Adrenal gland (tissue), 12 donors: ENCODE data around the gene KIF15. TPM values are rescaled to one million over a fixed set of nuclear protein-coding genes. Genes with fewer than 3 reads are reported as not detected.

ENCODE experiments used
- DNase-seq, 7 donors: peaks; one replicate each; pipeline ENCODE4 v3.0.0-alpha.2; 2019 to 2020
- H3K27ac ChIP-seq, 5 donors: fragments of 200-600 bp; sonication (generic) in 4 of 5; 1 replicate in 3 of 5; 2 replicates in 2 of 5; pipeline versions ENCODE4 v1.5.1 to v1.8.0; 2016 to 2020; ENCODE audit warnings: mild to moderate bottlenecking in 1 of 5
- H3K27me3 ChIP-seq: fragments of 200-600 bp; 2 replicates; pipeline ENCODE4 v1.8.0; 2021
- H3K36me3 ChIP-seq, 2 donors: fragments of 200-600 bp; replicated peaks in 1 of 2; 1 replicate in 1 of 2; 2 replicates in 1 of 2; pipeline versions ENCODE4 v1.5.1 to v1.8.0; 2018 to 2022
- H3K4me1 ChIP-seq, 2 donors: fragments of 200-600 bp; replicated peaks in 1 of 2; 1 replicate in 1 of 2; 2 replicates in 1 of 2; pipeline versions ENCODE4 v1.5.1 to v1.8.0; 2018 to 2021
- H3K4me3 ChIP-seq, 4 donors: fragments of 200-600 bp; sonication (generic) in 3 of 4; one replicate each; pipeline ENCODE4 v1.5.1; 2016 to 2018
- H3K9me3 ChIP-seq, 3 donors: fragments of 200-600 bp; sonication (generic) in 1 of 3; replicated peaks in 1 of 3; 1 replicate in 2 of 3; 2 replicates in 1 of 3; pipeline versions ENCODE4 v1.5.1 to v1.8.0; 2016 to 2021
- POLR2A ChIP-seq, 2 donors: fragments of 450-650 bp; IDR thresholded peaks; one replicate each; pipeline ENCODE4 v1.6.1; 2017; ENCODE audit warnings: antibody characterized with exemption in 2 of 2, mild to moderate bottlenecking in 2 of 2, moderate library complexity in 1 of 2
- WGBS, 4 donors: extraction: QIAGEN DNeasy Blood & Tissue Kit in 2 of 4; methylation state at CpG; one replicate each; pipeline versions ENCODE4 v1.1.5 to v1.1.7; 2013 to 2017; 5-methylcytosine and 5-hydroxymethylcytosine counted together
- intact Hi-C, 2 donors: fragments of 100-400 bp; cut with DNase I; formaldehyde crosslinking; loops; one replicate each; pipeline versions ENCODE4 v1.14.1 to v1.15.0; 2022 to 2023
- polyA plus RNA-seq, 3 donors: library from polyadenylated mRNA; stranded (reverse); fragments of 200-250 nt in 2 of 3; fragments of 350-450 nt in 1 of 3; fragmentation: Illumina TruSeq in 1 of 3; extraction: RNeasy Lipid Tissue Mini Kit (QIAGEN cat#74804) in 1 of 3; gene quantifications; one replicate each; pipeline ENCODE4 v1.2.3, GENCODE V29; 2013 to 2014
- total RNA-seq, 9 donors: library from RNA; depleted of rRNA in 4 of 9; stranded (reverse); fragments of >200 nt in 4 of 9; fragments of 120-200 nt in 1 of 9; fragmentation: NEBNext Ultra II Directional in 1 of 9; extraction: Animal tissue kit (Norgen Biotek cat#: 25700) in 1 of 9; gene quantifications; one replicate each; pipeline versions ENCODE4 v1.1.0 to v1.2.4, GENCODE V29; 2013 to 2023
- TF ChIP-seq, protein P1 (sequence below), 6 experiments: fragments of 450-650 bp in 4 of 6; fragments of 200-600 bp in 2 of 6; sonication (generic) in 1 of 6; IDR thresholded peaks; 1 replicate in 5 of 6; 2 replicates in 1 of 6; pipeline versions ENCODE4 v1.5.1 to v1.8.0; 2016 to 2021; ENCODE audit warnings: antibody characterized with exemption in 6 of 6, mild to moderate bottlenecking in 2 of 6, moderate library complexity in 1 of 6
- donor health status: healthy with polysubstance abuse.
- donor health status: Bipolar disorder and iron deficiency.
- donor health status: DM: yes; HTN: yes; CAD: no.
- donor health status: DM: no; HTN: no; CAD: no.
- donor health status: DM: no; HTN: no; CAD: no.
- donor health status: DM: yes; HTN: yes; CAD: no.

KIF15 gene
- total and polyA plus RNA-seq, 12 donors = 0.20 to 10.2 (median 0.65) TPM

DNA sequence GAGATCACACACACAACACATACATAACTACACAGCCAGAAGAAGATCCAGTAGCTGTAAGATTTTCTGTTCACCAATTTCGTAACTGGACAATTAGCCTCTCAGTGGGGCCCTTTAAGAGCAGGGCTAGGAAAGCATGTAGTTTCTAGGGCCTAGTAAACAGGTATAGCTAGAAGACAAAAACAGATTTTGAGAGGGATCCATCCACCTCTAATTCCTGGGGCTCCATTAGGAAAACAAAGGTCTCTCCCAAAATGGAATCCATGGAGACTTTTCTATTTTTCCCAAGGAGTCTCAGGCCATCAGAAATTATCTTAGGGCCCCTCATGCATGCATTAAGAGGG, 10.5 kb downstream of the KIF15 start:
- 89 to 100% (median 97%) methylated on average over 1 of the region's 1 CpG for WGBS, 4 donors

DNA sequence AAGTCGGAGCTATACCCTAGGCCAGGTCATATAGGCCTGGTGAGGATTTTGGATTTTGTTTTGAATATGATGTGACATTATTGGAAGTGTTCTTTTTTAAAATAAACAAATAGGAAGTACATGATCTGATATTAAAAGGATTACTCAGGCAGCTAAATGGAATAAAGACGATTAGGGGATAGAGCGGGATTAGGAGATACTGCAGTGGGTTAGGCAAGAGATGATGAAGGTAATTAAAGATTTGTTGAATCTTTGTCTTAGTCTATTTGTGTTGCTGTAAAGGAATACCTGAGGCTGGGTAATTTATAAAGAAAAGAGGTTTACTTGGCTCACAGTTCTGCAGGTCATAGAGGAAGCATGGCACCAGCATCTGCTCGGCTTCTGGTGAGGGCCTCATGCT, 21.3 kb downstream of the KIF15 start:
- H3K36me3 ChIP-seq = no peaks in the 10 kb centered on the region
- WGBS, 4 donors = 96 to 97% (median 96%) methylated on average over 4 of the region's 4 CpGs

More for the DNA sequence above, 10.5 kb downstream of the KIF15 start:
- intact Hi-C loops = no loop called here
- Histone ChIP-seq H3K27ac (no peak overlapping the region), H3K4me1 (no peaks in the 10 kb centered on the region), H3K27me3 (no peaks in the 10 kb centered on the region), H3K4me3 (no peak overlapping the region), H3K9me3 (no peaks in the 10 kb centered on the region), H3K36me3 (no peaks in the 10 kb centered on the region)
- TF ChIP-seq, protein P1, sequence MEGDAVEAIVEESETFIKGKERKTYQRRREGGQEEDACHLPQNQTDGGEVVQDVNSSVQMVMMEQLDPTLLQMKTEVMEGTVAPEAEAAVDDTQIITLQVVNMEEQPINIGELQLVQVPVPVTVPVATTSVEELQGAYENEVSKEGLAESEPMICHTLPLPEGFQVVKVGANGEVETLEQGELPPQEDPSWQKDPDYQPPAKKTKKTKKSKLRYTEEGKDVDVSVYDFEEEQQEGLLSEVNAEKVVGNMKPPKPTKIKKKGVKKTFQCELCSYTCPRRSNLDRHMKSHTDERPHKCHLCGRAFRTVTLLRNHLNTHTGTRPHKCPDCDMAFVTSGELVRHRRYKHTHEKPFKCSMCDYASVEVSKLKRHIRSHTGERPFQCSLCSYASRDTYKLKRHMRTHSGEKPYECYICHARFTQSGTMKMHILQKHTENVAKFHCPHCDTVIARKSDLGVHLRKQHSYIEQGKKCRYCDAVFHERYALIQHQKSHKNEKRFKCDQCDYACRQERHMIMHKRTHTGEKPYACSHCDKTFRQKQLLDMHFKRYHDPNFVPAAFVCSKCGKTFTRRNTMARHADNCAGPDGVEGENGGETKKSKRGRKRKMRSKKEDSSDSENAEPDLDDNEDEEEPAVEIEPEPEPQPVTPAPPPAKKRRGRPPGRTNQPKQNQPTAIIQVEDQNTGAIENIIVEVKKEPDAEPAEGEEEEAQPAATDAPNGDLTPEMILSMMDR (IDR thresholded peaks at IDR 0.05) = no peak
- no peak for TF ChIP-seq POLR2A (IDR thresholded peaks at IDR 0.05)
- DNase-seq = no peak

DNA sequence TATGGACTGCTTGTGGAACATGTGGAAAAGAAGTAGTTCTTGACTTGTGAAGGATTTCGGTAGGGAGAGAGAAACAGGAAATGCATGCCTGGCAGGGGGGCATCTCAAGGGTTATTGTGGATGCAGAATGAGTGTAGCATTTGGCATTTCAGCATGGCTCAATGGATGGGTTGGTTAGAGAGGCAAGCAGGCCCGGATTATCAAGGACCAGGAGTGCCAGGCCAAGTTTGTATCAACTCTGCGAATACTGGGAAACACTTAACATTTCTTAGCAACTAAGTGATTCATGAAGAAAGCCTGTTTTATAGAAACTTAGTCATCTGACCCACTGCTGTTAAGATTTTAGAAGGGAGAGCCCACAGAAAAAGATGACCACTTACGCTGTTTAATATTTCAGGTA, 33.6 kb downstream of the KIF15 start:
- WGBS, 4 donors = 93 to 100% (median 95%) methylated on average over 4 of the region's 4 CpGs

More for the DNA sequence above, 21.3 kb downstream of the KIF15 start:
- H3K9me3 ChIP-seq = no peaks in the 10 kb centered on the region
- no peak overlapping the region for H3K4me3 ChIP-seq
- TF ChIP-seq, protein P1 (IDR thresholded peaks at IDR 0.05) = no peak
- TF ChIP-seq POLR2A (IDR thresholded peaks at IDR 0.05) = no peak
- no peaks in the 10 kb centered on the region for H3K27me3 ChIP-seq
- no peak overlapping the region for H3K27ac ChIP-seq
- H3K4me1 ChIP-seq = no peaks in the 10 kb centered on the region
- intact Hi-C loops = no loop called here
- DNase-seq = no peak

DNA sequence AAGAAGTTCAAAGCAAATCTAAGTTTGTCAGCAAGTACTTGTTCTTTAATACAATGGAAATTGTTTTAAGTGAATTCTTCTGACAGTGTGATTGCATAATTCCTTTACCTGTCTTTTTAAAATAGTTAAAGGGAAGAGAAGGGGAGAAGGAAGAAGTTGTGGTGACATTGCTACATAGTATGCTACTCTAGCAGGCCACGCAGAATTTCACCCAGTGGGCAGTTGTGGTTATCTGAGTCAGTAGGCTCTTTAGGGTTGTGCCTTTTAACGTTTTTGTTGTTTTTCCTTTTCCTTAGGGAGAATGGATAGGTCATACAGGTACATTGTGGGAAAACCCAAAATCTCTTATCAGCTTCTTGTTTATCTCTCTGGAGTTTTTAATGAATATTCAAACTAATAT, 40.4 kb downstream of the KIF15 start:
- TF ChIP-seq, protein P1 (IDR thresholded peaks at IDR 0.05) = no peak
- TF ChIP-seq POLR2A (IDR thresholded peaks at IDR 0.05) = no peak

More for the DNA sequence above, 33.6 kb downstream of the KIF15 start:
- DNase-seq = no peak
- Histone ChIP-seq H3K4me3 (no peak overlapping the region), H3K4me1 (no peaks in the 10 kb centered on the region), H3K27ac (no peak overlapping the region), H3K36me3 (no peaks in the 10 kb centered on the region), H3K9me3 (no peaks in the 10 kb centered on the region), H3K27me3 (no peaks in the 10 kb centered on the region)
- intact Hi-C loops = no loop called here
- TF ChIP-seq POLR2A (IDR thresholded peaks at IDR 0.05) = no peak
- TF ChIP-seq, protein P1 (IDR thresholded peaks at IDR 0.05) = no peak

More for the DNA sequence above, 40.4 kb downstream of the KIF15 start:
- 72 to 77% (median 74%) methylated on average over 2 of the region's 2 CpGs for WGBS, 4 donors
- intact Hi-C loops = no loop called here
- no peak overlapping the region for H3K4me3 ChIP-seq
- no peaks in the 10 kb centered on the region for H3K36me3 ChIP-seq
- H3K27me3 ChIP-seq = no peaks in the 10 kb centered on the region
- no peaks in the 10 kb centered on the region for H3K9me3 ChIP-seq
- no peaks in the 10 kb centered on the region for H3K4me1 ChIP-seq
- no peak overlapping the region for H3K27ac ChIP-seq
- DNase-seq = no peak
